ENCODE data around the gene YAP1.

YAP1 gene

DNA sequence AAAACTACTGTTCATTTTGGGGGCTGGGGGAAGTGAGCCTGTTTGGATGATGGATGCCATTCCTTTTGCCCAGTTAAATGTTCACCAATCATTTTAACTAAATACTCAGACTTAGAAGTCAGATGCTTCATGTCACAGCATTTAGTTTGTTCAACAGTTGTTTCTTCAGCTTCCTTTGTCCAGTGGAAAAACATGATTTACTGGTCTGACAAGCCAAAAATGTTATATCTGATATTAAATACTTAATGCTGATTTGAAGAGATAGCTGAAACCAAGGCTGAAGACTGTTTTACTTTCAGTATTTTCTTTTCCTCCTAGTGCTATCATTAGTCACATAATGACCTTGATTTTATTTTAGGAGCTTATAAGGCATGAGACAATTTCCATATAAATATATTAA is 119.9 kb downstream of the YAP1 start:
- peak overlapping the region; percentile 49 for H3K27ac ChIP-seq (ENCODE audit: low read depth, low read length)
- H3K9ac ChIP-seq (ENCODE audit: low read length in 5 of 5): no peak overlapping the region
- no peaks in the 10 kb centered on the region for H3K9me3 ChIP-seq (ENCODE audit: control insufficient read depth in 5 of 5, low read length in 5 of 5)
- H3K4me3 ChIP-seq (ENCODE audit: low read depth in 1 of 5, low read length in 5 of 5): no peak overlapping the region
- peaks cover 2 to 27% (median 6%) of the 10 kb centered on the region in 5 donors for H3K4me1 ChIP-seq (ENCODE audit: control insufficient read depth in 5 of 5, insufficient read depth in 5 of 5, low read length in 5 of 5)
- peaks cover 9 to 42% (median 22%) of the 10 kb centered on the region in 5 donors for H3K36me3 ChIP-seq (ENCODE audit: control insufficient read depth in 5 of 5, insufficient read depth in 5 of 5, low read length in 5 of 5)
- H3K27me3 ChIP-seq (ENCODE audit: control insufficient read depth in 5 of 5, insufficient read depth in 4 of 5, low read length in 5 of 5): no peaks in the 10 kb centered on the region

DNA sequence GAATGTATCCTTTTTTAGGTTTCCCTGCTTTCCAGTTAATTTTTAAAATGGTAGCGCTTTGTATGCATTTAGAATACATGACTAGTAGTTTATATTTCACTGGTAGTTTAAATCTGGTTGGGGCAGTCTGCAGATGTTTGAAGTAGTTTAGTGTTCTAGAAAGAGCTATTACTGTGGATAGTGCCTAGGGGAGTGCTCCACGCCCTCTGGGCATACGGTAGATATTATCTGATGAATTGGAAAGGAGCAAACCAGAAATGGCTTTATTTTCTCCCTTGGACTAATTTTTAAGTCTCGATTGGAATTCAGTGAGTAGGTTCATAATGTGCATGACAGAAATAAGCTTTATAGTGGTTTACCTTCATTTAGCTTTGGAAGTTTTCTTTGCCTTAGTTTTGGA is 120.7 kb downstream of the YAP1 start:
- H3K27me3 ChIP-seq (ENCODE audit: control insufficient read depth in 5 of 5, insufficient read depth in 4 of 5, low read length in 5 of 5): no peaks in the 10 kb centered on the region
- no peak overlapping the region for H3K4me3 ChIP-seq (ENCODE audit: low read depth in 1 of 5, low read length in 5 of 5)
- no peak overlapping the region for H3K27ac ChIP-seq (ENCODE audit: low read depth, low read length)
- peaks cover 9 to 36% (median 21%) of the 10 kb centered on the region in 5 donors for H3K36me3 ChIP-seq (ENCODE audit: control insufficient read depth in 5 of 5, insufficient read depth in 5 of 5, low read length in 5 of 5)
- H3K4me1 ChIP-seq (ENCODE audit: control insufficient read depth in 5 of 5, insufficient read depth in 5 of 5, low read length in 5 of 5): peaks cover 2 to 26% (median 3%) of the 10 kb centered on the region in 5 donors
- H3K9ac ChIP-seq (ENCODE audit: low read length in 5 of 5): no peak overlapping the region
- no peaks in the 10 kb centered on the region for H3K9me3 ChIP-seq (ENCODE audit: control insufficient read depth in 5 of 5, low read length in 5 of 5)

DNA sequence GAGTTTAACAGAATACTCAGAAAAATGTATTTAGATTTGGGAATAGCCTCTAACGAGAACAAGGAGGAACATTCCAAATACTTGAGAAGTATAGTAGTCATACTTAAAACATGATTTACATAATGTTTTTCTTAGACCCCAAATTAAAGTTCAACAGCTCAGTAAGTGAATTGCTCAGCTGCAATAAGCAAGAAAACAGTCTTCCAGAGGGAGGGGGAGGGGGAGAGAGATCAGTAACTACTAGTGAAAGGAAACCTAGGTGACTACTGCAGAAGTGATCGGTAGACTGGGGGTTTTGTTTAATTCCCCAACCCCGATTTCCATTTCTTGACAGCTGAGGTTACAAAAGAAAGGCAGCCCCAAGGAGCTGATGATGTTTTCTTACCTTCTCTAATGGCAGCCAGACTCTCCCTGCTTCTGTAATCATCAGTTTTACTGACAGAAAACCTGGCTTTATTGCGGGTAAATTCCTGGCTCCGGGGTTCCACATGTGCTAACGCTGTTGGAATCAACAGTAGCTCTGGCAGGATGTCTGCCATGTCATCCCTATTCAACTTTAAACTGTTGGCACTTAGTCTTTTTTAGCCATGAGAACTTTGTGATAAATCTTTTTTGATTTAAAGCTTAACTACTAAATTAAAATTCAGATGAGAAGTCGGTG is 124.7 kb downstream of the YAP1 start:
- no peaks in the 10 kb centered on the region for H3K9me3 ChIP-seq (ENCODE audit: control insufficient read depth in 5 of 5, low read length in 5 of 5)
- H3K36me3 ChIP-seq (ENCODE audit: control insufficient read depth in 5 of 5, insufficient read depth in 5 of 5, low read length in 5 of 5): peaks cover 0 to 8% (median 4%) of the 10 kb centered on the region in 5 donors
- peaks cover 2 to 41% (median 11%) of the 10 kb centered on the region in 5 donors for H3K4me1 ChIP-seq (ENCODE audit: control insufficient read depth in 5 of 5, insufficient read depth in 5 of 5, low read length in 5 of 5)
- H3K4me3 ChIP-seq (ENCODE audit: low read depth in 1 of 5, low read length in 5 of 5): no peak overlapping the region
- no peaks in the 10 kb centered on the region for H3K27me3 ChIP-seq (ENCODE audit: control insufficient read depth in 5 of 5, insufficient read depth in 4 of 5, low read length in 5 of 5)
- H3K9ac ChIP-seq (ENCODE audit: low read length in 5 of 5): peak overlapping the region in 1 of 5 donors; percentile 28
- H3K27ac ChIP-seq (ENCODE audit: low read depth, low read length): peak overlapping the region; percentile 77

DNA sequence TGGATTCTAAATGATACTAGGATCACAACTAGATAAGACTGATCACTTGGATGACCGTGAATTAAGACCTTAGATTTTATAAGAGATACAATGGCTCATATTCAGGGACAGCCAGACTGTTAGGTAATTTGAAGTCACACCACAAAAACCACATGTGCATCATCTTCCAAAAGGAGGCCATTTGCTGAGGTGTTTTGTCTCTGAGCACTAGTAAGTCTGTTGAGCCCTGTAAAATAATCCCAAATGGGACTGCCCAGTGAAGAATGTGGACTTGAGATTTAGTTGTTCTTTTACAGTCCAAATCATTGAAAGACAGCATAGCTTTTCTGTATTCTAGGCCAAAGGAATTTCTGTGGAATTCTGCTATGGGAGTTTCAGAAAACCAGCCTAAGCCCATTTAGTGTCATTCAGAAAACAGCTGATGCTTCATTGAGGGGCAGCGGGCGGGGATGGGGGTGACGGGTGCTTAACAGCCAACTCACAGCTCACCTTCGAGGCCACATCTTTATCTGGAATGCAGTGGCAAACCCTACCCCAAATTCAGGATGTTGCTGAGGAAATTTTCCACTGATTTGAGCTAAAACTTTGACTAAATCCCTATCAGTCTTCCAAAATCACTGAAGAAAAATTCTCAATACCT is 127.0 kb downstream of the YAP1 start:
- H3K9me3 ChIP-seq (ENCODE audit: control insufficient read depth in 5 of 5, low read length in 5 of 5): no peaks in the 10 kb centered on the region
- H3K27ac ChIP-seq (ENCODE audit: low read depth, low read length): peak overlapping the region; percentile 77
- no peak overlapping the region for H3K4me3 ChIP-seq (ENCODE audit: low read depth in 1 of 5, low read length in 5 of 5)

DNA sequence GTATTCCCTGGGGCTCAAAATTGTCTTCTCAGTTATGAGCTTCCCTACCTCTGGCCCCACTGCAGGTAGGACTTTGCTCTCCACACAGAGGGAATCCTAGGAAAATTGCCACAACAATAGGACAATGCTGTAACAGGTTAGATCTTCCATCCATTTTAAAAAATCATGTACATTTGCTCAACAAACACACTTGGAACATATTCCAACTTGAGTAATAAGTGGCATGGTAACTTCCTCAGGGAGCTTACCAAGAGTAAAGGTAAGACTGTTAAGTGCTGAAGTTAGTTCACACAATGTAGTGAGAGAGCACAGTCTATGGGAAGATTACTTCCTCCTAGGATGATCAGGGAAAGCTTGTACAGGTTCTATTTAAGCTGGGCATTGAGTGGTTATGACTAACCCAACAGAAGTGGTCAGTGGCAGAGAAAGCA is 128.2 kb downstream of the YAP1 start:
- Histone ChIP-seq H3K4me1 (ENCODE audit: control insufficient read depth in 5 of 5, insufficient read depth in 5 of 5, low read length in 5 of 5) (peaks cover 4 to 52% (median 24%) of the 10 kb centered on the region in 5 donors), H3K9ac (ENCODE audit: low read length in 5 of 5) (no peak overlapping the region), H3K27ac (ENCODE audit: low read depth, low read length) (peak overlapping the region; percentile 67), H3K4me3 (ENCODE audit: low read depth in 1 of 5, low read length in 5 of 5) (no peak overlapping the region), H3K27me3 (ENCODE audit: control insufficient read depth in 5 of 5, insufficient read depth in 4 of 5, low read length in 5 of 5) (no peaks in the 10 kb centered on the region), H3K9me3 (ENCODE audit: control insufficient read depth in 5 of 5, low read length in 5 of 5) (no peaks in the 10 kb centered on the region), H3K36me3 (ENCODE audit: control insufficient read depth in 5 of 5, insufficient read depth in 5 of 5, low read length in 5 of 5) (peaks cover 0 to 2% (median 0%) of the 10 kb centered on the region in 5 donors)

More for the DNA sequence above, 127.0 kb downstream of the YAP1 start:
- Histone ChIP-seq H3K27me3 (ENCODE audit: control insufficient read depth in 5 of 5, insufficient read depth in 4 of 5, low read length in 5 of 5) (no peaks in the 10 kb centered on the region), H3K9ac (ENCODE audit: low read length in 5 of 5) (no peak overlapping the region), H3K4me1 (ENCODE audit: control insufficient read depth in 5 of 5, insufficient read depth in 5 of 5, low read length in 5 of 5) (peaks cover 4 to 48% (median 23%) of the 10 kb centered on the region in 5 donors), H3K36me3 (ENCODE audit: control insufficient read depth in 5 of 5, insufficient read depth in 5 of 5, low read length in 5 of 5) (peaks cover 0 to 3% (median 0%) of the 10 kb centered on the region in 5 donors)

DNA sequence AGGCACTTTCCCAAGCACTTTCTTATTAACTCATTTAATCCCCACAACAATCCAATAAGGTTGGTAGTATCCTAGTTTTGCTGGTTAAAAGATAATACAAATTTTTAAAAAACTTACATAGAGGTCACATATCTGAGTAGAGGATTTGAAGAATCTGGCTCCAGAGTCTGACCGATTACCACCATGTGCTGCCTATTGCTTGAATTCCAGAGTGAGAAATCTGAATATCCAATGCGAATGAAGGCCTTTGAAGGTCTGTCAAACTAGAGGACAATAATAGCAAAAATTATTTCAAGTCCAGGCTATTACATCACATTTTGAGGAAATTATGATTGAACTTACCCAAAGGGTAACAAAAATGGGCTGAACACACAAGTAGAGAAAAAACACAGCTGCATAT is 129.2 kb downstream of the YAP1 start:
- H3K27me3 ChIP-seq (ENCODE audit: control insufficient read depth in 5 of 5, insufficient read depth in 4 of 5, low read length in 5 of 5): no peaks in the 10 kb centered on the region
- H3K9ac ChIP-seq (ENCODE audit: low read length in 5 of 5): no peak overlapping the region
- H3K27ac ChIP-seq (ENCODE audit: low read depth, low read length): peak overlapping the region; percentile 67
- H3K36me3 ChIP-seq (ENCODE audit: control insufficient read depth in 5 of 5, insufficient read depth in 5 of 5, low read length in 5 of 5): no peaks in the 10 kb centered on the region
- H3K4me3 ChIP-seq (ENCODE audit: low read depth in 1 of 5, low read length in 5 of 5): no peak overlapping the region
- H3K9me3 ChIP-seq (ENCODE audit: control insufficient read depth in 5 of 5, low read length in 5 of 5): no peaks in the 10 kb centered on the region
- peaks cover 4 to 51% (median 24%) of the 10 kb centered on the region in 5 donors for H3K4me1 ChIP-seq (ENCODE audit: control insufficient read depth in 5 of 5, insufficient read depth in 5 of 5, low read length in 5 of 5)

DNA sequence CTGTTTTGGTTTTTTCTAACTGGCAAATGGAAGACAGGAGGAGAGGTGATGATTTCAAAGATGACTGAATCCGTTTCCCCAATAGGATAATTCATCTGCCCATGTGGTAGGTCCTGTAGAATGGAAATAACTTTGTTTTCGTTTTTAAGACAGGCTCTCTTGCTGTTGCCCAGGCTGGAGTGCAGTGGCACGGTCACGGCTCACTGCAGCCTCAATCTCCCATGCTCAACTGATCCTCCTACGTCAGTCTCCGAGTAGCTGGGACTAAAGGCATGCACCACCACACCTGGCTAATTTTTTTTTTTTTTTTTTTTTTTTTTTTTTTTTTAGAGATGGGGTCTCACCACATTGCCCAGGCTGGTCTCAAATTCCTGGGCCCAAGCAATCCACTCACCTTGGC is 129.7 kb downstream of the YAP1 start:
- Histone ChIP-seq H3K4me1 (ENCODE audit: control insufficient read depth in 5 of 5, insufficient read depth in 5 of 5, low read length in 5 of 5) (peaks cover 4 to 47% (median 24%) of the 10 kb centered on the region in 5 donors), H3K27ac (ENCODE audit: low read depth, low read length) (peak overlapping the region; percentile 67), H3K9me3 (ENCODE audit: control insufficient read depth in 5 of 5, low read length in 5 of 5) (no peaks in the 10 kb centered on the region), H3K27me3 (ENCODE audit: control insufficient read depth in 5 of 5, insufficient read depth in 4 of 5, low read length in 5 of 5) (no peaks in the 10 kb centered on the region), H3K9ac (ENCODE audit: low read length in 5 of 5) (no peak overlapping the region), H3K4me3 (ENCODE audit: low read depth in 1 of 5, low read length in 5 of 5) (no peak overlapping the region), H3K36me3 (ENCODE audit: control insufficient read depth in 5 of 5, insufficient read depth in 5 of 5, low read length in 5 of 5) (no peaks in the 10 kb centered on the region)

DNA sequence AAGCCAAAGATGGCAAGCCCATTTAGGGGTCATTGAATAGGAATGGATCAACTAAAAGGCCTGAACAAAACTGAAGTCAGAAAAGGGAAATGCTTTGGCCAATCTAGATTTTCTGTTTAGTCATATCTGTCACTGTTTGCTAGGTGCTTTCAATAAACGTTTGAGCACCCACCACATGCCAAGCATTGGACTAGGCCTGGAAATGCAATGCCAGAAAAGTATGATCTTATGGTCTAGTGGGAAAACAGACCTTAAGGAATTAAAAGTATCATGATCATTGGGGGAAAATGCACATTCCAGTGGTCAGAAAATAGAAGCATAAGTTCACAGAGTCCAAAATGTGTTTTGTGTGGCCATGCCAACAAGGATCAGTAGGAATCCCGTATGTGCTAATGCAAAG is 130.3 kb downstream of the YAP1 start:
- Histone ChIP-seq H3K9ac (ENCODE audit: low read length in 5 of 5) (no peak overlapping the region), H3K9me3 (ENCODE audit: control insufficient read depth in 5 of 5, low read length in 5 of 5) (no peaks in the 10 kb centered on the region), H3K4me1 (ENCODE audit: control insufficient read depth in 5 of 5, insufficient read depth in 5 of 5, low read length in 5 of 5) (peaks cover 4 to 41% (median 24%) of the 10 kb centered on the region in 5 donors), H3K4me3 (ENCODE audit: low read depth in 1 of 5, low read length in 5 of 5) (no peak overlapping the region), H3K27ac (ENCODE audit: low read depth, low read length) (peak overlapping the region; percentile 67), H3K27me3 (ENCODE audit: control insufficient read depth in 5 of 5, insufficient read depth in 4 of 5, low read length in 5 of 5) (no peaks in the 10 kb centered on the region), H3K36me3 (ENCODE audit: control insufficient read depth in 5 of 5, insufficient read depth in 5 of 5, low read length in 5 of 5) (no peaks in the 10 kb centered on the region)

DNA sequence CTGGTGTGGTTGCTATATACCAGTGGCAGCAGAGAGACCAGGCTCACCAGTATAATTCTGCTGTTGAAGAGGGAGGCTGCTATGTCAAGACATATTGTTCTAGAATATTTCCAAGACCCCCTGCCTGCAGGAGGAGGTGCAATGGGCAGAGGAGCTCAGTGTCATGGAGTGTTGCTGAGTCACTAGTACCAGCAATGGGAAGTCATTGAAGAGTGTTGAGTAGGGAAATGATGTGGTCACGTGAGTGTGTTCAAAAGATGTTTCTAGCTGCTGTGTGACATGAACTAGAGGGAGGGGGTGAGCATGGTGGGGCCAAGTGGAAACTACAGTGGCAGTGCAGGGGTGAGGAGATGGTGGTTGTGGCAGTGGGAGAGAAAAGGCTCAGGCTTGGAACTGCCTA is 130.8 kb downstream of the YAP1 start:
- Histone ChIP-seq H3K4me3 (ENCODE audit: low read depth in 1 of 5, low read length in 5 of 5) (no peak overlapping the region), H3K27ac (ENCODE audit: low read depth, low read length) (peak overlapping the region; percentile 67), H3K36me3 (ENCODE audit: control insufficient read depth in 5 of 5, insufficient read depth in 5 of 5, low read length in 5 of 5) (no peaks in the 10 kb centered on the region), H3K4me1 (ENCODE audit: control insufficient read depth in 5 of 5, insufficient read depth in 5 of 5, low read length in 5 of 5) (peaks cover 4 to 39% (median 24%) of the 10 kb centered on the region in 5 donors), H3K9me3 (ENCODE audit: control insufficient read depth in 5 of 5, low read length in 5 of 5) (no peaks in the 10 kb centered on the region), H3K9ac (ENCODE audit: low read length in 5 of 5) (no peak overlapping the region), H3K27me3 (ENCODE audit: control insufficient read depth in 5 of 5, insufficient read depth in 4 of 5, low read length in 5 of 5) (no peaks in the 10 kb centered on the region)

DNA sequence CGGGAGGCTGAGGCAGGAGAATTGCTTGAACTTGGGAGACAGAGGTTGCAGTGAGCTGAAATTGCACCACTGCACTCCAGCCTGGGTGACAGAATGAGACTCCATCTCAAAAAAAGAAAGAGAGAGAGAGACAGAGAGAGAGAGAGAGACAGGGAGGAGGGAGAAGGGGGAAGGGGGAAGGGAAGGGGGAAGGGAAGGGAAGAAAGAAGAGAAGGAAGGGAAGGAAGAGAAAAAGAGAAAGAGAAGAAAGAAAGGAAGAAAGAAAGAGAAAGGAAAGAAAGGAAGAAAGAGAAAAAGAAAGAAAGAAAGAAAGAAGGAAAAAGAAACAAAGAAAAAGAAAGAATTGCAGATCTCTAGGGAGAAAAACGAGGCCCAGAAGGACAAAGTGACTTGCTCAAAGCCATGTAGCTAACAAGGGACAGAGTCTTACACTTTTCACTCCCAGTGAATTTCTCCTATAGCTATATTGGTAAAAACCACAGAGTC is 133.2 kb downstream of the YAP1 start:
- Histone ChIP-seq H3K27ac (ENCODE audit: low read depth, low read length) (peak overlapping the region; percentile 60), H3K4me1 (ENCODE audit: control insufficient read depth in 5 of 5, insufficient read depth in 5 of 5, low read length in 5 of 5) (peaks cover 3 to 25% (median 15%) of the 10 kb centered on the region in 5 donors), H3K9ac (ENCODE audit: low read length in 5 of 5) (no peak overlapping the region), H3K27me3 (ENCODE audit: control insufficient read depth in 5 of 5, insufficient read depth in 4 of 5, low read length in 5 of 5) (no peaks in the 10 kb centered on the region), H3K4me3 (ENCODE audit: low read depth in 1 of 5, low read length in 5 of 5) (no peak overlapping the region), H3K9me3 (ENCODE audit: control insufficient read depth in 5 of 5, low read length in 5 of 5) (no peaks in the 10 kb centered on the region), H3K36me3 (ENCODE audit: control insufficient read depth in 5 of 5, insufficient read depth in 5 of 5, low read length in 5 of 5) (no peaks in the 10 kb centered on the region)

Data from subcutaneous abdominal adipose tissue (tissue), 5 donors.